Sigmoid colon (tissue), 7 donors: ENCODE measurements around the gene ZIC2. TPM values are rescaled to one million over a fixed set of nuclear protein-coding genes. Genes with fewer than 3 reads are reported as not detected.

Experiments
- DNase-seq: peaks from one replicate; pipeline ENCODE4 v3.0.0-alpha.2; 2019
- H3K27ac ChIP-seq, 4 donors: fragments of 200-600 bp; sonication (generic); one replicate each; pipeline ENCODE4 v1.5.1; 2016 to 2019; ENCODE audit warnings: mild to moderate bottlenecking in 1 of 4
- H3K27me3 ChIP-seq, 3 donors: fragments of 200-600 bp; sonication (generic); one replicate each; pipeline ENCODE4 v1.5.1; 2019; ENCODE audit warnings: mild to moderate bottlenecking in 1 of 3
- H3K36me3 ChIP-seq, 4 donors: fragments of 200-600 bp; sonication (generic); one replicate each; pipeline ENCODE4 v1.5.1; 2016 to 2019
- H3K4me1 ChIP-seq, 4 donors: fragments of 200-600 bp; sonication (generic); one replicate each; pipeline ENCODE4 v1.5.1; 2017 to 2019
- H3K4me3 ChIP-seq, 4 donors: fragments of 200-600 bp; sonication (generic); one replicate each; pipeline ENCODE4 v1.5.1; 2017 to 2019; ENCODE audit warnings: mild to moderate bottlenecking in 2 of 4, moderate library complexity in 1 of 4
- H3K9me3 ChIP-seq, 4 donors: fragments of 200-600 bp in 3 of 4; sonication (generic) in 3 of 4; one replicate each; pipeline versions ENCODE4 v1.5.1 to v1.6.1; 2013 to 2019
- EP300 ChIP-seq, 4 donors: sonication (generic); formaldehyde crosslinking; IDR thresholded peaks; one replicate each; pipeline ENCODE4 v1.6.1; 2017; ENCODE audit warnings: antibody characterized with exemption in 4 of 4
- POLR2A ChIP-seq, 2 donors: fragments of 450-650 bp; IDR thresholded peaks; one replicate each; pipeline ENCODE4 v1.6.1; 2016; ENCODE audit warnings: antibody characterized with exemption in 2 of 2, mild to moderate bottlenecking in 2 of 2, moderate library complexity in 2 of 2
- POLR2AphosphoS5 ChIP-seq, 4 donors: sonication (generic); formaldehyde crosslinking; IDR thresholded peaks; one replicate each; pipeline ENCODE4 v1.6.1; 2017; ENCODE audit warnings: antibody characterized with exemption in 4 of 4
- WGBS, 2 donors: extraction: QIAGEN DNeasy Blood & Tissue Kit; methylation state at CpG; one replicate each; pipeline ENCODE4 v1.1.7; 2013; 5-methylcytosine and 5-hydroxymethylcytosine counted together
- intact Hi-C: fragments of 100-400 bp; cut with DNase I; formaldehyde crosslinking; loops from one replicate; pipeline ENCODE4 v1.15.1; 2023
- polyA plus RNA-seq, 3 donors: library from polyadenylated mRNA; stranded (reverse); fragments of 200-250 nt; gene quantifications; one replicate each; pipeline ENCODE4 v1.2.3, GENCODE V29; 2013
- total RNA-seq, 4 donors: library from RNA; depleted of rRNA; stranded (reverse); fragments of >200 nt; gene quantifications; one replicate each; pipeline ENCODE4 v1.1.0, GENCODE V29; 2016
- TF ChIP-seq, protein P1 (sequence below), 4 experiments: fragments of 450-650 bp in 3 of 4; fragments of 200-600 bp in 1 of 4; IDR thresholded peaks; one replicate each; pipeline ENCODE4 v1.5.1; 2016 to 2019; ENCODE audit warnings: antibody characterized with exemption in 4 of 4, mild to moderate bottlenecking in 3 of 4, moderate library complexity in 2 of 4
- donor health status: healthy with polysubstance abuse.
- donor health status: Bipolar disorder and iron deficiency.
- donor health status: healthy.

ZIC2 gene
- total and polyA plus RNA-seq, 7 donors = 0.03 TPM; not detected in 6

DNA sequence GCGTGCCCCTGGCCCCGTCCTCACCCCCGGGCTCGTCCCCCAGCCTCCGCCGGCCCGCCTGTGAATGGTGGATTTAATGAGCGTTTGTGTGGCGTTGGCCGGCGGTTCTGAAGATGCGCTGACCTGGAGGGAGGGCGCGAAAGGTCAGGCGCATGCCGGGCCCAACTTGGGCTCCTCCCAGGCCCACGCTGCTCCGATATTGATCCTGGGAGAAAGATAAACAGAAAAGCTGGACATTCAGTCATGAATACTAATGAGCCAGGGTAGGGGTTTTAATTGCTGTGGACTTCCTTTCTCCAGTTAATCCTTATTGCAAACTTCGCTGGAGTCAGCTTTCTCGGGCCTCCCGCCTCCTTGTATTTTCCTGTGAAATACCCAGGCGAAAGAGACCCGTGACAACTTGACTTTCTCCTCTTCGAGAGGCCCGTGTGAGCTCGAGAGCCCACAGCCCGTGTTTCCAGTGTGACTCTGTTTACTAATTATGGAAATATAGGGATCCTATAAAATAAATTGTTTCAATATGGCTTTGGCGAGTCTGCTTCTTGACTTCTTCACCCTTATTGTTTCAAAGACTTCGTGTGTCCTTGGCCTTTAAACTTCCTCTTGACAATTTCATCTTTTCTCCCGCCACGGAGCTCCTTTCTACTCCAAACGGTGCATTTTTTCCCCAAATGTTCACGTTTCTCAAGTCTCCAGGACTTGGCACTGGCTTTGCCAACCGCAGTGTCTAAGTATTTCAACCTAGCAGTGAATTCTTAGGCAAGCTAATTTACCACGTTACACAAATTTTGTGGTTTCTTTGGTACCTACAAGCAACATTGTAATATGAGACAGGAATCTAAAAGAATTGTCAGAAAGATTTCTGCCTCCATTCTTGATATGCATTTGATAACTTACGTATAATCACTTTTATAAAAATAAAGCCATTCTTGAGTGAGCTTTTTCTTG lies 10.5 kb downstream of the ZIC2 start:
- Histone ChIP-seq H3K36me3 (no peaks in the 10 kb centered on the region), H3K4me3 (no peak overlapping the region), H3K27ac (no peak overlapping the region), H3K4me1 (peaks cover 0 to 32% (median 11%) of the 10 kb centered on the region in 4 donors), H3K9me3 (no peaks in the 10 kb centered on the region), H3K27me3 (peaks cover 73 to 100% (median 99%) of the 10 kb centered on the region in 3 donors)
- WGBS, 2 donors = 6 to 8% methylated on average over 36 of the region's 36 CpGs
- TF ChIP-seq EP300 (IDR thresholded peaks at IDR 0.05) (no peak), POLR2A (IDR thresholded peaks at IDR 0.05) (no peak), POLR2AphosphoS5 (IDR thresholded peaks at IDR 0.05) (no peak)
- TF ChIP-seq, protein P1, sequence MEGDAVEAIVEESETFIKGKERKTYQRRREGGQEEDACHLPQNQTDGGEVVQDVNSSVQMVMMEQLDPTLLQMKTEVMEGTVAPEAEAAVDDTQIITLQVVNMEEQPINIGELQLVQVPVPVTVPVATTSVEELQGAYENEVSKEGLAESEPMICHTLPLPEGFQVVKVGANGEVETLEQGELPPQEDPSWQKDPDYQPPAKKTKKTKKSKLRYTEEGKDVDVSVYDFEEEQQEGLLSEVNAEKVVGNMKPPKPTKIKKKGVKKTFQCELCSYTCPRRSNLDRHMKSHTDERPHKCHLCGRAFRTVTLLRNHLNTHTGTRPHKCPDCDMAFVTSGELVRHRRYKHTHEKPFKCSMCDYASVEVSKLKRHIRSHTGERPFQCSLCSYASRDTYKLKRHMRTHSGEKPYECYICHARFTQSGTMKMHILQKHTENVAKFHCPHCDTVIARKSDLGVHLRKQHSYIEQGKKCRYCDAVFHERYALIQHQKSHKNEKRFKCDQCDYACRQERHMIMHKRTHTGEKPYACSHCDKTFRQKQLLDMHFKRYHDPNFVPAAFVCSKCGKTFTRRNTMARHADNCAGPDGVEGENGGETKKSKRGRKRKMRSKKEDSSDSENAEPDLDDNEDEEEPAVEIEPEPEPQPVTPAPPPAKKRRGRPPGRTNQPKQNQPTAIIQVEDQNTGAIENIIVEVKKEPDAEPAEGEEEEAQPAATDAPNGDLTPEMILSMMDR (IDR thresholded peaks at IDR 0.05) = no peak
- intact Hi-C loops = loop anchor here (5.0 to 10.0 kb wide), 2 partner anchors 35 to 387 kb away; partner anchors contain the start of gene CLYBL
- no peak for DNase-seq

DNA sequence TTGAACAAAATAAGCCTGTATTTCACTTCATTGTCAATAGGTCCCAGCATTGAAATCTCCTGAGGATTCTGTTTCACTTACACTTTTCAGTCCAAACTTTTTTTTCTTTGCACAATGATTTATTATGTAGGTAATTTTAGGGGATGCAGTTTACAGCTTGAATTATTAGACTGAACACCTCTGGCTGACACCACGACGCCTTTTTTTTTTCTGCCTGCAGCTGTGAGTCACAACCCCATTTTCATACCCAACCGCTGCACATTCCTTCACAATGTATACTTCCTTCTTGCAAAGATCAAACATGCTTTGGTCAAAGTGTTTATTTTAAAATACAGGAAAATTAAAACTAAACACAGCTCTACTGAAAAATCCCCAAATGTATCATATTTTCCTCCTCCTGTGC lies 11.4 kb downstream of the ZIC2 start:
- WGBS, 2 donors = 0 to 3% methylated on average over 3 of the region's 3 CpGs
- Histone ChIP-seq H3K36me3 (no peaks in the 10 kb centered on the region), H3K27me3 (peaks cover 74 to 100% (median 99%) of the 10 kb centered on the region in 3 donors), H3K27ac (no peak overlapping the region), H3K4me1 (peaks cover 0 to 32% (median 11%) of the 10 kb centered on the region in 4 donors), H3K4me3 (no peak overlapping the region), H3K9me3 (no peaks in the 10 kb centered on the region)
- intact Hi-C loops = loop anchor here (5.0 to 10.0 kb wide), 2 partner anchors 36 to 388 kb away; partner anchors contain the start of gene CLYBL
- TF ChIP-seq POLR2AphosphoS5 (IDR thresholded peaks at IDR 0.05) (no peak), EP300 (IDR thresholded peaks at IDR 0.05) (no peak), POLR2A (IDR thresholded peaks at IDR 0.05) (no peak)
- TF ChIP-seq, protein P1 (IDR thresholded peaks at IDR 0.05) = no peak
- DNase-seq = no peak

DNA sequence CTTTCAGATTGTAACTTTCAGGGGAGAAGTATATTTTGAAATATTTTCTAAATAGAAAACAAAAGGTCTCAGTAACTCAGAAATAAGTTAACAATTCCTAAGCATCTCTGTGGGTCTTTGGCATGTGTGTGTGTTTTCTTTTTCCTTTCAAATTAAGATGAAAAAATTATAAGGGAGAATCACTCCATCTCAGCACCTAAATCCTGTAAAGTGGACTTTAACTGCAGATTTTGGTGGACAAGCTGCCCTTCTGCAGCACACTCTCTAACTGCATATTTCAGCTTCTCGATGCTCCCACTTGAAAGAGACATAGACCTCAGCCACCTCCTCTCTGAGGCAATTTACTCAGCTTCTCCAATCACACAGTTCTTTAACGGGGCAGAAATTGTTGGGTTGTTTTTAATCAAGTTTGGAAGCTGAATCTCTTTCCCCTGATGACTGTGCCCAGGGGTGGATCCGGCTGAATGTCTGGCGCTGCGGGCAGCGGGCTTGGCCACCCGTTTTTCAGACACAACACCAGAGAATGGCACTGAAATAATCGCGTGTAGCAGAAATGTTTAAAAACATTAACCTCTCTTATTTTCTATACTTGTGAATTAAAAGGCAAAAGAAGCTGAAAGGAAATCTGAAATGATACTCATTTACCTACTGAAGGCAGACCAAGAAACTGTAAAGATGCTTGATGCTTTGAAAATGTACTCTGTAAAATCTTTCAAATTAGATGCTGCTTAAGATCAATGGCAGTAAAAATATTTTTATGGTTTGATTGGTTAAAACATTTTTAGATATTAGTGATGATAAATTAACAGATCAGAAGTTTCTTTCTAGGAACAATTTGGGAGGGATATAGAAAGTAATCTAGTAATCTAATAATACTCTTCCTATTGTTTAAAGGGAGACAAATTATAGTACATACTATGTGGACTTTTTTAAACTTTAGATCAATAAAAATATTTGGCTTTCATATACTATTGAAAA lies 12.4 kb downstream of the ZIC2 start:
- TF ChIP-seq EP300 (IDR thresholded peaks at IDR 0.05) = no peak
- no peak for TF ChIP-seq POLR2AphosphoS5 (IDR thresholded peaks at IDR 0.05)
- TF ChIP-seq, protein P1 (IDR thresholded peaks at IDR 0.05) = no peak
- TF ChIP-seq POLR2A (IDR thresholded peaks at IDR 0.05) = no peak
- Histone ChIP-seq H3K9me3 (no peaks in the 10 kb centered on the region), H3K4me3 (no peak overlapping the region), H3K27me3 (peaks cover 65 to 100% (median 97%) of the 10 kb centered on the region in 3 donors), H3K27ac (no peak overlapping the region), H3K4me1 (peaks cover 0 to 27% (median 11%) of the 10 kb centered on the region in 4 donors), H3K36me3 (no peaks in the 10 kb centered on the region)
- DNase-seq = no peak
- WGBS, 2 donors = 10 to 13% methylated on average over 9 of the region's 9 CpGs
- intact Hi-C loops = loop anchor here (5.0 to 10.0 kb wide), 2 partner anchors 37 to 389 kb away; partner anchors contain the start of gene CLYBL

DNA sequence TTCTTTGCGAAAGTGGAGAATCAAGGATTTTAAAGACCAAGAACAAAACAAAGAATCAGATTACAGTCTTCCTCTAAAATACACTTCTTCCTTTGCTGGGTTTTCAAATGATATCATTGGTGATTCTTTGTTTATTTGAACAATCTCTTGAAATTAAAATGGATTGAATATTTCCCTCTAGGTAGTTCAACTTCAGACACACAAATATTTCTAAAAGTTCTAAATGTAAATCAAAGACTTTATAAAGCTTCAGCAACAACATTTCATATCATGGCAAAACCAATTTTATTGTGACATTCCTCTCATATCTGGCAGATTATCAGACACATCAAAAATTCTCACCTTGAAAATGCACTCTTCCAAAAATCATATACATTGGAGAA lies 13.0 kb downstream of the ZIC2 start:
- no peaks in the 10 kb centered on the region for H3K9me3 ChIP-seq
- H3K27ac ChIP-seq = no peak overlapping the region
- peaks cover 0 to 20% (median 9%) of the 10 kb centered on the region in 4 donors for H3K4me1 ChIP-seq
- no peak for DNase-seq
- intact Hi-C loops = loop anchor here (5.0 to 10.0 kb wide), 2 partner anchors 37 to 390 kb away; partner anchors contain the start of gene CLYBL
- peaks cover 58 to 97% (median 90%) of the 10 kb centered on the region in 3 donors for H3K27me3 ChIP-seq
- no peaks in the 10 kb centered on the region for H3K36me3 ChIP-seq
- peak in 1 of 4 donors; percentile 4 for TF ChIP-seq POLR2AphosphoS5 (IDR thresholded peaks at IDR 0.05)
- TF ChIP-seq, protein P1 (IDR thresholded peaks at IDR 0.05) = no peak
- no peak for TF ChIP-seq EP300 (IDR thresholded peaks at IDR 0.05)
- no peak for TF ChIP-seq POLR2A (IDR thresholded peaks at IDR 0.05)
- no peak overlapping the region for H3K4me3 ChIP-seq
- 9 to 28% methylated on average over 1 of the region's 1 CpG for WGBS, 2 donors
